GM18507 (cell line): ENCODE data around the gene DHRS3.
"Not testable (repeated sequence)": the region's sequence is repeated elsewhere in the genome, so short reads cannot be mapped to it uniquely, and the experiment has no call there.

Source experiments
- DNase-seq: peaks from one replicate; pipeline ENCODE4 v3.0.0; 2011; ENCODE audit warnings: low read depth; ENCODE audit not compliant: insufficient read length; ENCODE audit errors: extremely low spot score
- FAIRE-seq: peaks from 2 replicates; lab custom pipeline; 2011; peaks lifted over from hg19 to GRCh38; lab: Jason Lieb, UNC

The DHRS3 gene, protein sequence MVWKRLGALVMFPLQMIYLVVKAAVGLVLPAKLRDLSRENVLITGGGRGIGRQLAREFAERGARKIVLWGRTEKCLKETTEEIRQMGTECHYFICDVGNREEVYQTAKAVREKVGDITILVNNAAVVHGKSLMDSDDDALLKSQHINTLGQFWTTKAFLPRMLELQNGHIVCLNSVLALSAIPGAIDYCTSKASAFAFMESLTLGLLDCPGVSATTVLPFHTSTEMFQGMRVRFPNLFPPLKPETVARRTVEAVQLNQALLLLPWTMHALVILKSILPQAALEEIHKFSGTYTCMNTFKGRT

DNA sequence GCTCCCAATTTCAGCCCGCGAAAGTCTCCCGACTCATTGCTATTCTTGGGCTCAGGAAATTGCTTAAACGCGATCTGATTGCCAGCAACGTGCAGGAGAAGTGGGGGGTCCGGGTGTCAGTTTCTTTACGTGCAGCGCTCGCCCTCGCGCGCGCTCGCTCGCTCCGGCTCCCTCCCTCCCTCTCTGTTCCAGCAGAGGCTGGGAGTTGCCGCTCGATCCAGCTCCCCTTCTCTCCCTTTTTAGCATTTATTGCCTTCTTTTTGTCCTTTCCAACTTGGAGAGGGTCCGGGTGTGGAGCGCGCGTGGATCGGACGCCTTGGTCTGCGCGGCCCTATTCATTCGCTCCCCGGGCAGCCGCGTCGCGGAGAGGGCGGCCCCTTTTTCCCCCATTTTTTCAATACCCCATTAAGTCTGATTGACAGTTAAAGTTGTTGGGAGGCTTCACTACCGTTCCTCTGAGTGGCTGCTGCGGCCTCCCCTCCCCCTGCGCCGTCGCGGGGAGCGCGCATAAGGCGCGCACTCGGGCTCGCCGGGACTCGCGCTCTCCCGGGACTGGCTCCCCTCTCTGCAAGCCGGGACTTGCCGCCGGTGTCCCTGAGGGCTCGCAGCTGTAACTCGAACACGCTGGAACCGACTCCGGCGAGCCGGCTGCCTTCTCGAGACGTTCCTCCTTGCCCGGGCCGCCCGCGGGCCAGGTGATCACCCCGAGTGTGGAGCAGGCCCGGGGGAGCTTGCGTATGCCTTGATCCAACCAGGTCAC, at the start of gene DHRS3:
DHRS3 (minus strand) TSS at position 310 of the 760 bp plus-strand sequence. CDS start 862 bp downstream, outside the sequence.
- FAIRE-seq (no peak), DNase-seq (peak; percentile 54)

DNA sequence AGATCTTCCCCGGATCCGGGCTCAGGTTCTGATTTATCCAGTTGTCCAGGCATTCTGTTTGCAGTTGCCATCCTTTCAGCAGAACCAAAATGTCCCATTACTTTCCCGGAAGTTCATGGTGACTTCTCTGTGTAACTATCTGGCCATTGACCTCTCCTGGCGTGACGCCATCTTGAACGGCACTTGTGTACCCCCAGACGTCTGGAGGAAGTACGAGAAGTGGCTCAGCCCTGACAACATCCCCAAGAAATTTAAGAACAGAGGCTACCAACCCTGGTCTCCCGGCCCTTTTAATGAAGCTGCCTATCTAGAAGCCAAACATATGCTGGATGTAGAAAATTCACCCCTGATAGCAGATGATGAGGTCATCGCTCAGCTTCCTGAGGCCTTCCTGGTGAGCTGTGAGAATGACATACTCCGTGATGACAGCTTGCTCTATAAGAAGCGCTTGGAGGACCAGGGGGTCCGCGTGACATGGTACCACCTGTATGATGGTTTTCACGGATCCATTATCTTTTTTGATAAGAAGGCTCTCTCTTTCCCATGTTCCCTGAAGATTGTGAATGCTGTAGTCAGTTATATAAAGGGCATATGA, 48.2 kb upstream of the DHRS3 start:
- FAIRE-seq (no peak), DNase-seq (no peak)

DNA sequence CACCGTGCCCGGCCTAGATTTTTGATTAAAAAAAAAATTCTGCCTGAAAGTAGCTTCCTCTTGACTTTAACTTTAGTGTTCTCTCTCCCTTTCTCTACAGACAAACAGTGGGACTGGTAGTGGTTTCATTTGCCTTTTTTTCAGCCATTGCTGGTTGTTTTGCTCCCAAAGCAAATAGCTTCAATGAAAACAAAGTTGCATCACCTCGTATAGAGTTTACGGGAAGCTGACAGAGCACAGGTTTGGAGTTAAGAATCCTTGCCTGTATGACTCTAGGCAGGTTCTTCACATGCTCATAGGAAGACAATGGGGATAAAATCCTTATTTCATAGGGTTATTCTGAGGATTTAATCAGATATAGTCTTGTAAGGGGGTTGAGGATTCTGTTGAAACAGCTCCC, 47.5 kb upstream of the DHRS3 start:
- DNase-seq, result no peak

DNA sequence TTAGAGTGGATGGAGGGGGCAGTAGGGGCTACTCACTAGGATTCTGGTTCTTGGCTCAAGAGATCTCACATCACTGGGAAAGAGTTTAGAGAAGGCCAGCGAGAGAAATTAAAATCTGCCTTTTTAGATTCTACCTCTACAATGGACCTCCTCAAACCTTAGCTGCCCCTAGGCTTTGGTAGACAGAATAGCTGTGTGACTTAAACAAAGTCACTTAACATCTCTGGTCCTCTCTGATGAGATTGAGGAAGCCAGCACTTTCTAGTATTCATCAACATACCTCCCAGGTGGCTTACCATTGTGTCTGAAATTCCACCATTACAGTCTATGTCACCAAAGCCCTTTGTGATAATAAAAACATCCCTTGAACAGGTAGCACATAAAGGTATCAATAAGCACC, 44.5 kb upstream of the DHRS3 start:
- FAIRE-seq (no peak), DNase-seq (no peak)

More for the DNA sequence above, 47.5 kb upstream of the DHRS3 start:
- FAIRE-seq, result no peak

DNA sequence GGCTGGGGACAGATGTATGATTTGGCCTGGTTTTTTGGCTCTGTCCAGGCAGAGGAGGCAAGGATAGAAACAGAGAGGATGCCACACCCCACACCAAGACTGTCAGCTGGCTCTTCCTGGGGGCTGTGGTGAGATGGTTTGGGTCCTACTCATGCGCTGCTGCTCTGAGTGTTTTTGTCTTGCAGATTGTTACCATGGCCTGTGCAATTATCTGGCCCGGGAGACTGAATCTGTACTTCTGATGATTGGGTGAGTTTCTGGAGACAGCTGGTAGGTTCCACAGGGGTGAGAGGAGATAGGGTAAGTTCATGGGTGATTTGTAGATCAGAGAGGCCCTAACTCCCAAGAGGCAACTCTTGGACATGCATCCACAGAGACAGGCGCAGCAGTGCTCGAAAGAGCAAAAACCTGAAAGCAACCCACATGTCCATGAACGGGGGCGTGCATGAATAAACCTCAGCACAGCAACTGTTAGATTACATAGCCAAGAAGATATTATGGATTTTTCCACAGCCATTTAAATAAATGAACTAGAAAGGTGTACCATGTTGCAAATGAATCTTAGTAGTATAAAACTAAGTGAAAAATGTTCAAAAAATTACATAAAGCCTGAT, 43.7 kb upstream of the DHRS3 start:
- FAIRE-seq, result no peak
- DNase-seq, result no peak

DNA sequence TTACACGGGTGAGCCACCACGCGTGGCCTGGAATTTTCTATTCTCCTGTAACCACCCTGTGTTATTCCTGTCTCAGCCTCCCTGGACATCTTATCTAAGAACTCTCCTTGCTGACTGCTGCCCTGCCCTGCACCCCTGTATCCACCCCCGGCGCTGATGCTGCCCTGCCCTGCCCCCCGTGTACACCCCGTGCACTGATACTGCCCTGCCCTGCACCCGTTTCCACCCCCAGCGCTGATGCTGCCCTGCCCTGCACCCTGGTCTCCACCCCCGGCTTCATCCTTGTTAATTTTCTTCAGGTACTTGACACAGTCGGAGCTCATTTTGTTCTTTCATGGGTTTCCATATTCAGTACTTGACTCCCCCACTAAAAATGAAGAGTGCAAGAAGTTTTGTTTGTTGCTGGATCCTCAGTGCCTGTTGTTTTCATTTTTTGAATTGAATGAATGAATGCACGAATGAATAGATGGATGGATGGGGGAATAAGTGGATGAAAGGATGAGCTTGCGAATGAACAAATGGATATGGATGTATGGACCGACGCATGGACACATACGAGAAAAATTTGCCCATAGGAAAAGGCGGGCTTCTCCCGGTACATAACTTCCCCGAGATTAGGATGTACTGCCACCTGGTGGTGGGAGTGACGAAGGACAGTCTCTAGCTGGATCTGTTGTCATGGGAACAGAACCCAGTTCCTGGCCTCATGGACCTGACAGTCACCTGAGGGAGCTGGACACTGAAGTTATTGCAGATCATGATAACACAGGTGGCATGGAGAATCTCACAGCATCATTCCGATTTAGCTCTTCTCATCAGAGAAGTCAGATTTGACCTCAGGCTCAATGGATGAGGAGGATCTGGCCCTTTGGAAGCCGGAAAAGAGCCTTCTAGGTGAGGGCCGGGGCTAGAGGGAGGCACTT, 40.8 kb upstream of the DHRS3 start:
- FAIRE-seq (peak; percentile 92), DNase-seq (peak; percentile 81)

DNA sequence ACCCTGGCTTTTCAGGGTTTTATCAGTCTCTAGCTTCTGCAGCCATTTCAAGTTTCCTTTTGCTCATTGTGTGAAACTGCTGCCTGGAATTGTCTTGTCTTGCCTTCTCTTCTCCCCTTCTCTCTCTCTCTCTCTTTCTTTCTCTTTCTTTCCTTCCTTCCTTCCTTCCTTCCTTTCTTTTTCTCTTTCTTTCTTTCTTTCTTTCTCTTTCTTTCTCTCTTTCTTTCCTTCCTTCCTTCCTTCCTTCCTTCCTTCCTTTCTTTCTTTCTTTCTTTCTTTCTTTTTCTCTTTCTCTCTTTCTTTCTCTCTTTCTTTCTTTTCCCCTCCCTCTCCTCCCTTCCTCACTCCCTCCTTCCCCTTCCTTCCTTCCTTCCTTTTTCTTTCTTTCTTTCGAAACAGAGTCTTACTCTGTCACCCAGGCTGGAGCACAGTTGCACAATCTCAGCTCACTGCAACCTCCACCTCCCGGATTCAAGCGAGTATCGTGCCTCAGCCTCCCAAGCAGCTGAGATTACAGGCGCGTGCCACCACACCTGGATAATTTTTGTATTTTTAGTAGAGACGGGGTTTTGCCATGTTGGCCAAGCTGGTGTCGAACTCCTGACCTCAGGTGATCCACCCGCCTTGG, 40.0 kb upstream of the DHRS3 start:
- FAIRE-seq, DNase-seq: not testable (repeated sequence)

DNA sequence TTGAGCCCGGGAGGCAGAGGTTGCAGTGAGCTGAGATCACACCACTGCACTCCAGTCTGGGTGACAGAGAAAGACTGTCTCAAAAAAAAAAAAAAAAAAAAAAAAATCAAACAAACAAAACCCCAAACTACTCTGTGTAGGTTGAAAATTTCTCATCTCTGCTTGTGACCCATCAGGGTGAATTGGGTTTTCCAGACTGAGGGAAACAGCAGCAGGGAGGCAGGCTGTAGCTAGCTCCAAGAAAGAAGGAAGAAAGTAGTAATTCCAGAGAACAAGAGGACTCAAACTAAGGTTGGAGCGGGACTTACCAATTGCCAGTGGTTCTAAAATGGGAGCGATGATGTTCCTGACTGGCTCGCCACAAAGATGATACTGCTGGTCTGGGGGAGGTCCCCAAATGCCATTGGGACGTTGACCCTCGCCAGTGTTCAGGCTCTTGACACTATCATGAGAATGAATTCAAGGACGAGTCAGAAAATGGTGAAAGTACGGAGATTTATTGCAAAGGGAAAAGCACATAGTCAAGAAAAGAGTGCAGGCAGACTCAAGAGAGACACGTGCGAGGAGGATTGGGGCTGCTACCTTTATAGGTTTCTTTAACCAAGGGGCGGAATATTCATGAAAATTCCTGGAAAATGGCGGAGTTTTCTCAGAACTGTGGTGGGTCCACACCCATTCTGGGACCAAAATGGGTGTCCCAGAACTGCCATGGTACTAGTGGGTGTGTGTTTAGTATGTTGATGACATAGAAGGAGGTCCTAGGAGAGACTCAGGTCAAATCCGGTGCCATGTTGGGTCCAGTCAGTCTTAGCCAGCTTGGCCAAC, 39.3 kb upstream of the DHRS3 start:
- no peak for FAIRE-seq

DNA sequence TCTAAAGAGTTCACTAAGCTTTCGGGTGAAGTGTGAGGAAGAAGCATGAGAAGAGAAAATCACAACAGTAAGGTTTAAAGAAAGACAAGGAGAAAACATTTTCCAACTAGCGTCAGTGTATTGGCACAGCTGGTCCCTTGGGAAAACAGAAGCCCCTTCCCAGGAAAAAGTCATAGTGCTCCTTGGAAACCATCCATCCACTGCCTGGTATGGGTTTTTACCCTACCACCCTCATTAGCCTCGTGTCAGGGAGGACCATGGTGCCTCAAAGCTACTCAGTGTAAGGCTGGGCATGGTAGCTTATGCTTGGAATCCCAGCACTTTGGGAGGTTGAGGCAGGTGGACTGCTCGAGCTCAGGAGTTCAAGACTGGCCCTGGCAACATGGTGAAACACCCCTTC, 38.6 kb upstream of the DHRS3 start:
- DNase-seq, result no peak
- FAIRE-seq, result no peak

More for the DNA sequence above, 39.3 kb upstream of the DHRS3 start:
- DNase-seq, result no peak

DNA sequence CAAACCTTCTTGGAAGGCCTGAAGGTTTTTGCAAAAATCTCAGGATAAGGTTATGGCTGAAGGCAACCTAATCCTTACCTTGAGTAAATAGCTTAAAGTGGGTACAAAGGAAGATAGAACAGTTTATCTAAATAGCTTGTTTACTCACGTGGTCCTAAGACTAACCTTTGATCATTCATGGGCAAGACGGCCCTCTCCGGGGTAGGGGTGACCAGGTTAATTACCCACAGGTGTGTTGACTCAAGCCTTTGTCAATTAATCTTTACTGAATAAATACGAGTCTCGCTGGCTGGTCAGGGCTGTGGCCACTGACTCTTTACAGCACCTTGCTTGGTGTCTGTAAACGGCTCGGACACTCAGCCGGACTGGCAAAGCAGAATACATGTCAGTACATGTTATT, 36.6 kb upstream of the DHRS3 start:
- DNase-seq (no peak), FAIRE-seq (no peak)

DNA sequence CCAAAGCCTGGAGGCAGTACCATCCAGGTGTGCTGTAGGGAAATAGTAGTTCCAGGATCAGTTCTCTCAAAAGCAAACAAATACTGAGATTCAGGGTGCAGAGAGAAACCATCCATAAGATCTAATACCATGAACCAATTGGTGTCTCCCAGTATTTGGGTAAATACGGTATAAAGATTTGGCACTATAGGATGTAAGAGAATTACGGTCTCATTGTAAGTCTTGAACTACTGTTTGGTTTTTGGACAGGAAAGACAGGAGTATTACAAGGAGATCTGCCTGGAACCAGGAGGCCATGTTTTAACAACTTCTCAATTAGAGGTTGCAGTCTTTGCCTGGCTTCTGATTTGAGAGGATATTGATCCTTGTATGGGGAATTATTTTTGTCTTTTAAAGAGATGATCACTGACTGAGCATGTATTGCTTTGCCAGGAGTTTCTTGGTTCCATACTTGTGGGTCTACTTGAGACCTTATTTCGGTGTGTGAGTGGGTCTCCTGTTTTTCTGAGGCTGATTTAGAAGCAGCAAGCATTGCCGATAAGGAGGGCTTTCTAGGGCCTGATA, 36.1 kb upstream of the DHRS3 start:
- DNase-seq (no peak), FAIRE-seq (no peak)

DNA sequence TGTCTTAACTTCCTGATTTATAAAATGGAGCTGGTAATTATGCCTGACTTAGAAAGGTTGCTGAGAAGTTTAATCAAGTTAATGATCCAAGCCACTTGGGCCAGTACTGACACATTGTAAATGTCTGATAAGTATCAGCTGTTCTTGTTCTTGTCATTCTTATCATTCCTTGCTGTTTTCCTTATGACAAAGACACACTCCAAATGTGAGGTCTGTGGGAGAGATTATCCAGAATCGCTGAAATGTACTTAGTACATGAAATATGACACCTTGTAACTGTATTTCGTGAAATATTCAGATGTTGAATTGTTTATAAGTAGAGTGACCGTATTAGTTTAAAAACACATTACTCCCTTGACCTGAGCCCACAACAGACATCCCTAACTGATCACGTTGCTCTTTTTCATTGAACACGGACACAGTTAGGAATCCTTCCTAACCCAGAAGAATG, 32.0 kb upstream of the DHRS3 start:
- FAIRE-seq (no peak), DNase-seq (no peak)

DNA sequence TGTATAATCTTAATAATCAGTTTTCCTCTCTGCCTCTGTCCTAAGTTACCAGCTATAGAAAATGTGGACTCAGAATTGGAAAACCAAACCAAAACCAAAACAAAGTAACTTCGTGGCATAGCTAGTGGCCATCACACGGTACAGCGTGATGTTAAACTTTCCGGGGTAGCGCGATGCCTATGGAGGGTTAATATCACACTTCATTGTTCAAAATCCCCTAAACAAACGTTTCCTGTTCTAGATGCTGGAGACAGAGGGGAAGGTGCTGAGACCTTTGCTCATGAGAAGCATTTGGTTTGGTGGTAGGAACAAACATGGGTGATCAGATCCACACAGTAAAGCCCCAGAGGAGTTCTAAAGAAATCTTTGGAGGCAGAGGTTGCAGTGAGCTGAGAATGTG, 30.7 kb upstream of the DHRS3 start:
- DNase-seq, result no peak
- FAIRE-seq, result no peak

DNA sequence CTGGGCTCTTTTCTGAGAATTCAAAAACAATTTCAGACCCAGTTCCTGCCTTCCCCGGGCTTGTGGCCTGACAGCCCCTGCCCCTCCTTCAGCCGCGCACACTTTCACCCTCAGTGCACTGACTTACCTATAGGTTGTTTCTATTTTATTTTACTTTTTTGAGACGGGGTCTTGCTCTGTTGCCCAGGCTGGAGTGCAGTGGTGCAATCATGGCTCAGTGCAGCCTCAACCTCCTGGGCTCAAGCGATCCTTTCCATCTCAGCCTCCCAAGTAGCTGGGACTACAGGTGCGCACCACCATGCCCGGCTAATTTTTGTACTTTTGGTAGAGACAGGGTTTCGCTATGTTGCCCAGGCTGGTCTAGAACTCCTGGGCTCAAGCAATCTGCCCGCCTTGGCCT, 27.4 kb upstream of the DHRS3 start:
- FAIRE-seq, DNase-seq: not testable (repeated sequence)

DNA sequence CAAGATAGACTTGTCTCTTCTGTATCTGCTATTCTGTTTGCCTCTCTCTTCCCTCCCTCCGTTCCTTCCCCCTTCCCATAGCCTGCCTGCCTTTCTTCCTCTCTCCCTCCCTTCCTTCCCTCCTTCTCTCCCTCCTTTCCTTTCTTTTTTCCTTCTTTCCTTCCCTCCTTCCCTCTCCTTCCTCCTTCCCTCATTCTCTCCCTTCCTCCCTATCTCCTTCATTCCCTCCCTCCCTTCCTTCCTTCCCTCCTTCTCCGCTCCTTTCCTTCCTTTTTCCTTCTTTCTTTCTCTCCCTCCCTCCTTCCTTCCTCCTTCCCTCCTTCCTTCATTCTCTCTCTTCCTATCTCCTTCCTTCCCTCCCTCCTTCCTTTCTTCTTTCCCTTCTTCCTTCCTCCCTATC, 26.8 kb upstream of the DHRS3 start:
- DNase-seq, result no peak
- no peak for FAIRE-seq

DNA sequence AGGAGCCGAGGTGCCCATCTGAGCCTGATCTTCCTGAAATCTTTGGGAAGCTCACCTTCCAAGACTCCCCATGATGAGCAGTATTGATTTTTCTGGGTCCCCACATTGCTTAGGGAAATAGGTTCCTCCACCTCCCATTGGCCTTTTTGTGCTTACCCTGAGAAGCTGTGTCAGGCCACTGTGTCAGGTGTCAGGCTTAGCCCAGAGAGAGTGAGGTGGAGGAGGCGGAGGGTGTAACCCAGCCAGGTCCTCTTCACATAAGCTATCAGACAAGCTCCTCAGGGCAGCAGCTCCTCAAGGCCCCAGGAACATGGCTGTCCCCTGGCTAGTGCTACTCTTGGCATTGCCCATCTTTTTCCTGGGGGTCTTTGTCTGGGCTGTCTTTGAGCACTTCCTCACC, 26.2 kb upstream of the DHRS3 start:
- FAIRE-seq (no peak), DNase-seq (no peak)

DNA sequence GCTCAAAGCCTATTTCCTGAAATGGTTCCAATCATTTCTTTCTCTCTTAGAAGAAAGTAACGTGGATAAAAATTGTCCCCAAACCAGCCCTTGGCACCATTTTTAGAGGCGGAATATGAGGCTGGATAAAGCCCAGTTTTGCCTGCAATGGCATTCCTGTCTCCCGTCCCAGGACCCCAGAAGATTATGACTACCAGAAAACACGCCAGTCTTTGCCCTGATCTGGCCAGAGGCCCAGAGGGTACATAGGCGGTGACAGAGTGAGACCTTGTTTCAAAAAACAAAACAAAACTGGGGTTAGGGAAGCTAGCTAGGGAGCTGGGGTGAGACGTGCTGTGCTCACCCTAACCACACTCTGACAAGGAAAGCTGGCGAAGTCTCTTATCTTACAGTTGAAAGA, 25.8 kb upstream of the DHRS3 start, which contains the start of gene AADACL4:
AADACL4 (plus strand) TSS at position 301 of the 400 bp plus-strand sequence. CDS start 462 bp downstream, outside the sequence.
- FAIRE-seq, result no peak
- DNase-seq, result no peak
